ENCODE results near the gene MAGEA4.

- TF ChIP-seq MAFK (IDR thresholded peaks at IDR 0.05; ENCODE audit: low read depth, low read length) (no peak), CTCF (conservative IDR thresholded peaks at IDR 0.05; ENCODE audit: low read depth, low read length) (no peak), FOS (IDR thresholded peaks at IDR 0.05; ENCODE audit: low read depth, low read length) (no peak), POLR2A (IDR thresholded peaks at IDR 0.05; ENCODE audit: low read depth, low read length) (no peak), USF2 (IDR thresholded peaks at IDR 0.05; ENCODE audit: low read depth, low read length) (no peak), RAD21 (IDR thresholded peaks at IDR 0.05; ENCODE audit: low read length) (no peak), MAZ (IDR thresholded peaks at IDR 0.05; ENCODE audit: borderline replicate concordance, low read depth, low read length) (no peak), CEBPB (IDR thresholded peaks at IDR 0.05; ENCODE audit: low read depth, low read length) (no peak), RFX5 (IDR thresholded peaks at IDR 0.05; ENCODE audit: low read depth, low read length) (no peak)
Measured at GRCh38 chrX:151921866-151922265, 9.2 kb downstream of the MAGEA4 start.

Measured in IMR-90 (cell line).